Measurements from ENCODE around the gene ISX.

The ISX gene

GRCh38 chr22:35126993-35127392, 61.0 kb downstream of the ISX start:
- in situ Hi-C loops (cut with MboI; ENCODE audit: low pct_unique_long_range_greater_than_20kb, low sequenced_read_pairs, unreplicated experiment), result loop anchor here (25.0 kb wide), 2 partner anchors 1615 to 1815 kb away; no protein-coding TSS in a partner anchor
- peak; percentile 56 for DNase-seq (ENCODE audit: low spot score)
- TF ChIP-seq CTCF (IDR thresholded peaks at IDR 0.05; ENCODE audit: extremely low read depth, insufficient read depth, missing control alignments), result no peak

- TF ChIP-seq CTCF (IDR thresholded peaks at IDR 0.05; ENCODE audit: extremely low read depth, insufficient read depth, missing control alignments), result no peak
- in situ Hi-C loops (cut with MboI; ENCODE audit: low pct_unique_long_range_greater_than_20kb, low sequenced_read_pairs, unreplicated experiment), result loop anchor here (25.0 kb wide), 2 partner anchors 1616 to 1816 kb away; no protein-coding TSS in a partner anchor
- DNase-seq (ENCODE audit: low spot score), result peak; percentile 66
Measured at GRCh38 chr22:35128637-35129036, 62.7 kb downstream of the ISX start.

GRCh38 chr22:35131525-35132000, 65.6 kb downstream of the ISX start:
- no peak for TF ChIP-seq CTCF (IDR thresholded peaks at IDR 0.05; ENCODE audit: extremely low read depth, insufficient read depth, missing control alignments)
- in situ Hi-C loops (cut with MboI; ENCODE audit: low pct_unique_long_range_greater_than_20kb, low sequenced_read_pairs, unreplicated experiment), result loop anchor here (25.0 kb wide), 2 partner anchors 1619 to 1819 kb away; no protein-coding TSS in a partner anchor
- no peak for DNase-seq (ENCODE audit: low spot score)

- DNase-seq (ENCODE audit: low spot score), result no peak
- in situ Hi-C loops (cut with MboI; ENCODE audit: low pct_unique_long_range_greater_than_20kb, low sequenced_read_pairs, unreplicated experiment), result loop anchor here (25.0 kb wide), 2 partner anchors 1620 to 1820 kb away; no protein-coding TSS in a partner anchor
- no peak for TF ChIP-seq CTCF (IDR thresholded peaks at IDR 0.05; ENCODE audit: extremely low read depth, insufficient read depth, missing control alignments)
Measured at GRCh38 chr22:35132568-35132967, 66.6 kb downstream of the ISX start.

- TF ChIP-seq CTCF (IDR thresholded peaks at IDR 0.05; ENCODE audit: extremely low read depth, insufficient read depth, missing control alignments), result no peak
- no peak for DNase-seq (ENCODE audit: low spot score)
- in situ Hi-C loops (cut with MboI; ENCODE audit: low pct_unique_long_range_greater_than_20kb, low sequenced_read_pairs, unreplicated experiment), result loop anchor here (25.0 kb wide), 2 partner anchors 1622 to 1822 kb away; no protein-coding TSS in a partner anchor
Measured at GRCh38 chr22:35133702-35134380, 67.9 kb downstream of the ISX start.

- TF ChIP-seq CTCF (IDR thresholded peaks at IDR 0.05; ENCODE audit: extremely low read depth, insufficient read depth, missing control alignments), result no peak
- in situ Hi-C loops (cut with MboI; ENCODE audit: low pct_unique_long_range_greater_than_20kb, low sequenced_read_pairs, unreplicated experiment), result loop anchor here (25.0 kb wide), 2 partner anchors 1622 to 1822 kb away; no protein-coding TSS in a partner anchor
- DNase-seq (ENCODE audit: low spot score), result no peak
Measured at GRCh38 chr22:35134637-35135036, 68.7 kb downstream of the ISX start.

All from GM13977 (cell line).